Measurements from ENCODE around the gene ASB13. TPM values are rescaled to one million over a fixed set of nuclear protein-coding genes. Genes with fewer than 3 reads are reported as not detected.

The ASB13 gene
- total and polyA plus RNA-seq, 2 of the 13 experiments (the other 11 are each of a cell fraction or from before 2014, with no cell fraction given) = 9.3 to 15.4 TPM

DNA sequence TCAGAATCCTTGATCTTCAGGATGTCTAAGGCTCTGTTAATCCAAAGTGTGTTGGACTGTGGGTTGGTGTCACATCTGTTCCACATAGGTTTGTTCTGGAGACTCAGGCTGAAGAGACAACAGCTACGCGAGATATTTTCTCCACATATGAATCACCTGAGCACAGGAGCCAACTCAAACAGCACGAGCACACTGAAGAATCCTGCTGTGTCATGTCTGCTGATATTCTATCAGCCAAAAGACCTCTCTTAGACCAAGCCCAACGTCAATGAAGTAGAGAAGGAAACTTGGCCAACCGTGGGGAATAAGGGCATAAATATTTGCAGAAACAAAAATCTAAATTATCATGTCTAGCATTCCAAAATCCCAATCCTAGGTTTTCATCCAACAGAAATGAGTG is 15.5 kb upstream of the ASB13 start:
- H3K9me3 ChIP-seq (ENCODE audit: low read length) = no peaks in the 10 kb centered on the region
- ATAC-seq (no peak), FAIRE-seq (no peak), DNase-seq (ENCODE audit: low spot score) (no peak)
- TF ChIP-seq NFE2L2 (IDR thresholded peaks at IDR 0.05; ENCODE audit: low read length) = 0 out of 2 replicates have a peak, but pooled peaks have one; percentile 12
- no peak for TF ChIP-seq RCOR2 (CRISPR knock-in tag; IDR thresholded peaks at IDR 0.05)
- TF ChIP-seq KLF15 (CRISPR knock-in tag; IDR thresholded peaks at IDR 0.05; ENCODE audit: borderline replicate concordance) = no peak
- H3K4me3 ChIP-seq (replicated peaks in 1 of 3; ENCODE audit: insufficient read depth in 1 of 3, low read depth in 2 of 3, low read length in 3 of 3) = no peak overlapping the region
- ChIA-PET CTCF (ENCODE audit: low intra/inter-chr PET ratio, low total read pairs) (no interaction called here), POLR2A (no interaction called here)
- no peaks in the 10 kb centered on the region for H3K36me3 ChIP-seq (replicated peaks in 1 of 2; ENCODE audit: control insufficient read depth in 1 of 2, insufficient read depth in 2 of 2, low read length in 2 of 2)
- H3K9ac ChIP-seq (ENCODE audit: insufficient read depth, low read depth, low read length) = no peak overlapping the region
- peak overlapping the region; percentile 28 for H3K4me2 ChIP-seq (ENCODE audit: low read depth, low read length)
- peaks cover 7% of the 10 kb centered on the region; the same call in 1 of the 2 replicates for H4K20me1 ChIP-seq (ENCODE audit: insufficient read depth, low read length)
- intact Hi-C loops (cut with micrococcal nuclease; ENCODE audit: unreplicated experiment) (loop anchor here (5.0 kb wide), 1 partner anchor 205 kb away; the partner anchor contains the start of gene ANKRD16), in situ Hi-C loops (cut with HindIII; ENCODE audit: extremely low pct_ligation_motif_present, low pct_unique_long_range_greater_than_20kb) (no loop called here)
- H2AFZ ChIP-seq (ENCODE audit: low read length) = no peak overlapping the region
- peaks cover 66% of the 10 kb centered on the region for H3K4me1 ChIP-seq (ENCODE audit: insufficient read depth, low read length)
- peaks cover 22% of the 10 kb centered on the region for H3K79me2 ChIP-seq (ENCODE audit: insufficient read depth, low read length)
- WGBS (ENCODE audit: low lambda C conversion rate) = 16% methylated on average over 5 of the region's 5 CpGs
- H3K27ac ChIP-seq (ENCODE audit: extremely low read length, insufficient read depth, low read length) = no peak overlapping the region
- H3K27me3 ChIP-seq (ENCODE audit: control insufficient read depth in 1 of 2, insufficient read depth in 2 of 2, low read length in 2 of 2) = peaks cover 2 to 20% of the 10 kb centered on the region in 2 experiments; a peak in 4 of 5 replicates
- no TSS peak for BruUV-seq (replicated peaks)

- Histone ChIP-seq H3K36me3 (replicated peaks in 1 of 2; ENCODE audit: control insufficient read depth in 1 of 2, insufficient read depth in 2 of 2, low read length in 2 of 2) (no peaks in the 10 kb centered on the region), H3K4me1 (ENCODE audit: insufficient read depth, low read length) (peaks cover 57% of the 10 kb centered on the region), H2AFZ (ENCODE audit: low read length) (no peak overlapping the region), H3K27ac (ENCODE audit: extremely low read length, insufficient read depth, low read length) (no peak overlapping the region), H3K27me3 (ENCODE audit: control insufficient read depth in 1 of 2, insufficient read depth in 2 of 2, low read length in 2 of 2) (peaks cover 3 to 26% of the 10 kb centered on the region in 2 experiments; a peak in 3 of 5 replicates), H4K20me1 (ENCODE audit: insufficient read depth, low read length) (no peaks in the 10 kb centered on the region), H3K4me2 (ENCODE audit: low read depth, low read length) (no peak overlapping the region), H3K9me3 (ENCODE audit: low read length) (peaks cover 3% of the 10 kb centered on the region), H3K4me3 (replicated peaks in 1 of 3; ENCODE audit: insufficient read depth in 1 of 3, low read depth in 2 of 3, low read length in 3 of 3) (no peak overlapping the region), H3K79me2 (ENCODE audit: insufficient read depth, low read length) (no peaks in the 10 kb centered on the region), H3K9ac (ENCODE audit: insufficient read depth, low read depth, low read length) (no peak overlapping the region)
- in situ Hi-C loops (cut with HindIII; ENCODE audit: extremely low pct_ligation_motif_present, low pct_unique_long_range_greater_than_20kb) (no loop called here), intact Hi-C loops (cut with micrococcal nuclease; ENCODE audit: unreplicated experiment) (loop anchor here (5.0 kb wide), 1 partner anchor 208 kb away; the partner anchor contains the start of gene ANKRD16)
- BruUV-seq (replicated peaks) = no TSS peak
- POLR2A ChIA-PET = no interaction called here
- CTCF ChIA-PET (ENCODE audit: low intra/inter-chr PET ratio, low total read pairs) = no interaction called here
- ATAC-seq (no peak), FAIRE-seq (no peak), DNase-seq (ENCODE audit: low spot score) (peak; percentile 49)
- WGBS (ENCODE audit: low lambda C conversion rate) = 16% methylated on average over 2 of the region's 2 CpGs
- TF ChIP-seq, protein P1, sequence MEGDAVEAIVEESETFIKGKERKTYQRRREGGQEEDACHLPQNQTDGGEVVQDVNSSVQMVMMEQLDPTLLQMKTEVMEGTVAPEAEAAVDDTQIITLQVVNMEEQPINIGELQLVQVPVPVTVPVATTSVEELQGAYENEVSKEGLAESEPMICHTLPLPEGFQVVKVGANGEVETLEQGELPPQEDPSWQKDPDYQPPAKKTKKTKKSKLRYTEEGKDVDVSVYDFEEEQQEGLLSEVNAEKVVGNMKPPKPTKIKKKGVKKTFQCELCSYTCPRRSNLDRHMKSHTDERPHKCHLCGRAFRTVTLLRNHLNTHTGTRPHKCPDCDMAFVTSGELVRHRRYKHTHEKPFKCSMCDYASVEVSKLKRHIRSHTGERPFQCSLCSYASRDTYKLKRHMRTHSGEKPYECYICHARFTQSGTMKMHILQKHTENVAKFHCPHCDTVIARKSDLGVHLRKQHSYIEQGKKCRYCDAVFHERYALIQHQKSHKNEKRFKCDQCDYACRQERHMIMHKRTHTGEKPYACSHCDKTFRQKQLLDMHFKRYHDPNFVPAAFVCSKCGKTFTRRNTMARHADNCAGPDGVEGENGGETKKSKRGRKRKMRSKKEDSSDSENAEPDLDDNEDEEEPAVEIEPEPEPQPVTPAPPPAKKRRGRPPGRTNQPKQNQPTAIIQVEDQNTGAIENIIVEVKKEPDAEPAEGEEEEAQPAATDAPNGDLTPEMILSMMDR (CRISPR knock-in tag; IDR thresholded peaks at IDR 0.05) = 0 out of 2 replicates have a peak, but pooled peaks have one; percentile 29
- no peak for TF ChIP-seq ZBTB42 (CRISPR knock-in tag; IDR thresholded peaks at IDR 0.05)
- no peak for TF ChIP-seq ZNF136 (CRISPR knock-in tag; IDR thresholded peaks at IDR 0.05; ENCODE audit: low read depth)
- TF ChIP-seq ZNF20 (CRISPR knock-in tag; IDR thresholded peaks at IDR 0.05) = no peak
- TF ChIP-seq ZKSCAN1 (IDR thresholded peaks at IDR 0.05; ENCODE audit: low read length) = peak; percentile 57; the same call in 1 of the 2 replicates
- TF ChIP-seq, protein P2, sequence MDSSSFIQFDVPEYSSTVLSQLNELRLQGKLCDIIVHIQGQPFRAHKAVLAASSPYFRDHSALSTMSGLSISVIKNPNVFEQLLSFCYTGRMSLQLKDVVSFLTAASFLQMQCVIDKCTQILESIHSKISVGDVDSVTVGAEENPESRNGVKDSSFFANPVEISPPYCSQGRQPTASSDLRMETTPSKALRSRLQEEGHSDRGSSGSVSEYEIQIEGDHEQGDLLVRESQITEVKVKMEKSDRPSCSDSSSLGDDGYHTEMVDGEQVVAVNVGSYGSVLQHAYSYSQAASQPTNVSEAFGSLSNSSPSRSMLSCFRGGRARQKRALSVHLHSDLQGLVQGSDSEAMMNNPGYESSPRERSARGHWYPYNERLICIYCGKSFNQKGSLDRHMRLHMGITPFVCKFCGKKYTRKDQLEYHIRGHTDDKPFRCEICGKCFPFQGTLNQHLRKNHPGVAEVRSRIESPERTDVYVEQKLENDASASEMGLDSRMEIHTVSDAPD (CRISPR knock-in tag; IDR thresholded peaks at IDR 0.05) = no peak
- TF ChIP-seq SMC3 (IDR thresholded peaks at IDR 0.05; ENCODE audit: low read length) = 0 out of 2 replicates have a peak, but pooled peaks have one; percentile 24
- peak; percentile 17; the same call in 1 of the 2 replicates for TF ChIP-seq STAG1 (CRISPR knock-in tag; IDR thresholded peaks at IDR 0.05)
- TF ChIP-seq SMARCE1 (IDR thresholded peaks at IDR 0.05; ENCODE audit: borderline replicate concordance) = no peak
- TF ChIP-seq, protein P3, sequence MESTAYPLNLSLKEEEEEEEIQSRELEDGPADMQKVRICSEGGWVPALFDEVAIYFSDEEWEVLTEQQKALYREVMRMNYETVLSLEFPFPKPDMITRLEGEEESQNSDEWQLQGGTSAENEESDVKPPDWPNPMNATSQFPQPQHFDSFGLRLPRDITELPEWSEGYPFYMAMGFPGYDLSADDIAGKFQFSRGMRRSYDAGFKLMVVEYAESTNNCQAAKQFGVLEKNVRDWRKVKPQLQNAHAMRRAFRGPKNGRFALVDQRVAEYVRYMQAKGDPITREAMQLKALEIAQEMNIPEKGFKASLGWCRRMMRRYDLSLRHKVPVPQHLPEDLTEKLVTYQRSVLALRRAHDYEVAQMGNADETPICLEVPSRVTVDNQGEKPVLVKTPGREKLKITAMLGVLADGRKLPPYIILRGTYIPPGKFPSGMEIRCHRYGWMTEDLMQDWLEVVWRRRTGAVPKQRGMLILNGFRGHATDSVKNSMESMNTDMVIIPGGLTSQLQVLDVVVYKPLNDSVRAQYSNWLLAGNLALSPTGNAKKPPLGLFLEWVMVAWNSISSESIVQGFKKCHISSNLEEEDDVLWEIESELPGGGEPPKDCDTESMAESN (CRISPR knock-in tag; conservative IDR thresholded peaks at IDR 0.05) = no peak
- TF ChIP-seq ZSCAN25 (CRISPR knock-in tag; IDR thresholded peaks at IDR 0.05) = no peak
- peak; percentile 34; the same call in 1 of the 2 replicates for TF ChIP-seq FOSL2 (CRISPR knock-in tag; IDR thresholded peaks at IDR 0.05)
Measured at GRCh38 chr10:5679606-5680005, 13.2 kb upstream of the ASB13 start.
